Thyroid gland (tissue), 4 donors: Measurements from ENCODE around the gene RPL18A. TPM values are rescaled to one million over a fixed set of nuclear protein-coding genes. Genes with fewer than 3 reads are reported as not detected.

Source experiments
- DNase-seq, 2 donors: peaks; one replicate each; pipeline ENCODE4 v3.0.0-alpha.2; 2019
- H3K27ac ChIP-seq, 3 donors: fragments of 200-600 bp; sonication (generic); 1 replicate in 2 of 3; 2 replicates in 1 of 3; pipeline ENCODE4 v1.5.1; 2016 to 2019; ENCODE audit warnings: mild to moderate bottlenecking in 1 of 3, moderate library complexity in 1 of 3
- H3K27me3 ChIP-seq: fragments of 200-600 bp; sonication (generic); one replicate; pipeline ENCODE4 v1.5.1; 2019
- H3K36me3 ChIP-seq, 2 donors: fragments of 200-600 bp; sonication (generic); one replicate each; pipeline ENCODE4 v1.5.1; 2016 to 2019
- H3K4me1 ChIP-seq, 2 donors: fragments of 200-600 bp; sonication (generic); one replicate each; pipeline ENCODE4 v1.5.1; 2017 to 2019
- H3K4me3 ChIP-seq, 3 donors: fragments of 200-600 bp; sonication (generic); replicated peaks in 1 of 3; 1 replicate in 2 of 3; 2 replicates in 1 of 3; pipeline ENCODE4 v1.5.1; 2016; ENCODE audit warnings: mild to moderate bottlenecking in 1 of 3
- H3K9me3 ChIP-seq: fragments of 200-600 bp; sonication (generic); one replicate; pipeline ENCODE4 v1.5.1; 2017
- CTCF ChIP-seq, 6 experiments: fragments of 200-600 bp in 3 of 6; fragments of 450-650 bp in 3 of 6; sonication (generic) in 3 of 6; IDR thresholded peaks; one replicate each; pipeline ENCODE4 v1.5.1; 2016 to 2019; ENCODE audit warnings: antibody characterized with exemption in 6 of 6, mild to moderate bottlenecking in 2 of 6, inconsistent platforms in 1 of 6, moderate library complexity in 1 of 6
- POLR2A ChIP-seq, 2 donors: fragments of 450-650 bp; IDR thresholded peaks; one replicate each; pipeline ENCODE4 v1.6.1; 2017; ENCODE audit warnings: antibody characterized with exemption in 2 of 2, mild to moderate bottlenecking in 2 of 2, moderate library complexity in 1 of 2
- WGBS, 2 donors: methylation state at CpG; one replicate each; pipeline ENCODE4 v1.1.5; 2017; 5-methylcytosine and 5-hydroxymethylcytosine counted together
- intact Hi-C: fragments of 100-400 bp; cut with DNase I; formaldehyde crosslinking; loops from one replicate; pipeline ENCODE4 v1.15.1; 2023
- total RNA-seq, 4 donors: library from RNA; depleted of rRNA; stranded (reverse); fragments of >200 nt; gene quantifications; one replicate each; pipeline ENCODE4 v1.2.3, GENCODE V29; 2016

Gene RPL18A
- 1,000 to 10,000 TPM in 2 of 4 donors, 100 to 1,000 TPM in 2; 718 to 1,678 (median 1,197) TPM for total RNA-seq

GRCh38 chr19:17859533-17860330, at the start of gene RPL18A:
RPL18A (plus strand) TSS chr19:17859910; CDS start chr19:17859957, 47 bp downstream.
- Histone ChIP-seq H3K4me1 (peaks cover 42 to 43% of the 10 kb centered on the region in 2 donors), H3K27ac (peak within 1 kb of the TSS; percentile 72 to 94 (median 84)), H3K9me3 (no peaks in the 10 kb centered on the region), H3K27me3 (no peaks in the 10 kb centered on the region), H3K4me3 (peak within 1 kb of the TSS; percentile 55 to 92 (median 80)), H3K36me3 (peaks cover 24 to 30% of the 10 kb centered on the region in 2 donors)
- DNase-seq = peak; percentile 99
- 0% methylated on average over 13 to 26 of the region's 80 CpGs for WGBS, 2 donors
- TF ChIP-seq CTCF (IDR thresholded peaks at IDR 0.05) (peak; percentile 21 to 97 (median 83)), POLR2A (IDR thresholded peaks at IDR 0.05) (peak; percentile 80 to 97)
- intact Hi-C loops = loop anchor here (2.0 to 5.0 kb wide), 4 partner anchors 73 to 198 kb away; partner anchors contain the start of gene CCDC124

- intact Hi-C loops = no loop called here
- no peaks in the 10 kb centered on the region for H3K36me3 ChIP-seq
- no peak for TF ChIP-seq CTCF (IDR thresholded peaks at IDR 0.05)
- no peak for TF ChIP-seq POLR2A (IDR thresholded peaks at IDR 0.05)
- H3K27ac ChIP-seq = no peak overlapping the region
- no peaks in the 10 kb centered on the region for H3K27me3 ChIP-seq
- H3K4me1 ChIP-seq = no peaks in the 10 kb centered on the region
- H3K9me3 ChIP-seq = no peaks in the 10 kb centered on the region
- WGBS, 2 donors = 95 to 99% methylated on average over 2 of the region's 2 CpGs
- no peak overlapping the region for H3K4me3 ChIP-seq
- DNase-seq = no peak
Observed at GRCh38 chr19:17811103-17811502, 48.6 kb upstream of the RPL18A start.

GRCh38 chr19:17811681-17812080, 48.0 kb upstream of the RPL18A start:
- no peak overlapping the region for H3K4me3 ChIP-seq
- TF ChIP-seq CTCF (IDR thresholded peaks at IDR 0.05) = no peak
- no peak for TF ChIP-seq POLR2A (IDR thresholded peaks at IDR 0.05)
- 91 to 98% methylated on average over 16 to 20 of the region's 20 CpGs for WGBS, 2 donors
- H3K27ac ChIP-seq = no peak overlapping the region
- intact Hi-C loops = no loop called here
- H3K4me1 ChIP-seq = no peaks in the 10 kb centered on the region
- no peak for DNase-seq
- H3K9me3 ChIP-seq = no peaks in the 10 kb centered on the region
- H3K27me3 ChIP-seq = no peaks in the 10 kb centered on the region
- H3K36me3 ChIP-seq = no peaks in the 10 kb centered on the region

- 67 to 73% methylated on average over 5 of the region's 5 CpGs for WGBS, 2 donors
- DNase-seq = no peak
- intact Hi-C loops = no loop called here
- Histone ChIP-seq H3K4me3 (no peak overlapping the region), H3K27ac (no peak overlapping the region), H3K36me3 (no peaks in the 10 kb centered on the region), H3K27me3 (no peaks in the 10 kb centered on the region), H3K9me3 (no peaks in the 10 kb centered on the region), H3K4me1 (no peaks in the 10 kb centered on the region)
- TF ChIP-seq POLR2A (IDR thresholded peaks at IDR 0.05) = no peak
- TF ChIP-seq CTCF (IDR thresholded peaks at IDR 0.05) = no peak
Observed at GRCh38 chr19:17812099-17812498, 47.6 kb upstream of the RPL18A start.

GRCh38 chr19:17817668-17818363, 41.9 kb upstream of the RPL18A start:
- intact Hi-C loops = no loop called here

More at GRCh38 chr19:17817668-17818363, 41.9 kb upstream of the RPL18A start:
- no peaks in the 10 kb centered on the region for H3K9me3 ChIP-seq
- H3K4me1 ChIP-seq = no peaks in the 10 kb centered on the region
- no peaks in the 10 kb centered on the region for H3K27me3 ChIP-seq
- 87% methylated on average over 13 of the region's 13 CpGs for WGBS, 2 donors
- no peak overlapping the region for H3K4me3 ChIP-seq
- DNase-seq = no peak
- H3K36me3 ChIP-seq = no peaks in the 10 kb centered on the region
- TF ChIP-seq POLR2A (IDR thresholded peaks at IDR 0.05) (no peak), CTCF (IDR thresholded peaks at IDR 0.05) (no peak)
- H3K27ac ChIP-seq = no peak overlapping the region
